GM19099 (cell line): Measurements from ENCODE around the gene SEC22C.

Experiments
- POLR2A ChIP-seq: IDR thresholded peaks from 3 replicates; pipeline ENCODE4 v1.6.1; 2011; ENCODE audit warnings: low read depth; ENCODE audit not compliant: insufficient read length; ENCODE audit errors: extremely low read depth

Gene SEC22C, protein sequence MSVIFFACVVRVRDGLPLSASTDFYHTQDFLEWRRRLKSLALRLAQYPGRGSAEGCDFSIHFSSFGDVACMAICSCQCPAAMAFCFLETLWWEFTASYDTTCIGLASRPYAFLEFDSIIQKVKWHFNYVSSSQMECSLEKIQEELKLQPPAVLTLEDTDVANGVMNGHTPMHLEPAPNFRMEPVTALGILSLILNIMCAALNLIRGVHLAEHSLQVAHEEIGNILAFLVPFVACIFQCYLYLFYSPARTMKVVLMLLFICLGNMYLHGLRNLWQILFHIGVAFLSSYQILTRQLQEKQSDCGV

DNA sequence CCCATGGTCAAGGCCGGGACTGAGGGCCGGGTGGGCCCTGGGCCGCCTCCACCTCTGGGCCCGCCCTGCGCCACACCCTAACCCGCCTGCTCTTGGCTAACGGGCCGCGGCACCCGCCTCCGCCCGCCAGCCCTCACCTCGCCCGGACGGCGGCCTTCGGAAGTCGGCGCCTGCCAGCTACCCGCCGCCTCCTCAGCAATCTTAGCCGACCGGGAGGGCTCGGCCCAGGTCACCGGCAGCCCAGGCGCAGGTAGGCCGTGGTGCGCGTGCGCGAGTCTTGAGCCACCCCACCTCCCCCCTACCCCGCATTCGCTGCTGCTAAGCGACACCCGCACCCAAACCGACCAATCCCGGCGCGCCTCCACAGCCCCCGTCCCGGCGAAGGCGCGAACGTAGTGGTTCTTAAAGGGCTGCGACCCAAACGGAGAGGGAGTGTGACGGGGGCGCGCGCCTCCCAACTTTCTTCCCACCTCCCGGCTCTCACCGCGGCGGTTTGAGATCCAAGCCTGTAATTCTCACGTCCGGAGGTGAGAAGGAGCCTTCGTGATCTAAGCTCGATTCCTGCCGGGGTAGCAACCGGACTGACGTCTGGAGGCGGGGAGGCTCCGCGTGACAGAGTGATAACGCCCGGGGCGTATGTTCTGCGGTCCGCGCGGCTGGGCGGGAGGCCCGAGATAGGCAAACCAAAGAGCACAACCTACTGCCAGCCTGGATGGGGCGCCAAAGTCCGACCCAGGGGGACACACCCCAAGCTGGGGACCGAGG lies at the start of gene SEC22C:
Gene SEC22C, minus strand, starts transcription at position 259 of the 765 bp plus-strand sequence. CDS start 12,921 bp downstream, outside the sequence.
- peak; percentile 80 for TF ChIP-seq POLR2A

DNA sequence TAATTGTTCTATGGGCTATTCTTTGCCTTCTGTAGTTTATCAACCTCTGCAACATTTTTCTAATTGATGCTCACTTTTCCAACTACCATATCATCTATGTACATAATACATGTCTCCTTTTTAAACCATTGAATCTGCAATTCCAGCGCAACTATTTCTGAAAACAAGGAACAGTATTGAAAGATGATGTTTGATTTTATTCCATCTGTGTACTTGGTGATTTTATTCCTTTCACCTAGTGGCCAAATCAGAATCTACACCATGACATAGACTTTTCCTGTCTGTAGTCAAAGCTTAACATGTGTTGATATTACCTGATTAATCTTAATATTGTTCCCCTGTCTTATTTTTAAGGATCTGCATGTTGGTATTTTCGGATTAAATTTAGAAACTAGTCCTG lies 31.7 kb upstream of the SEC22C start:
- no peak for TF ChIP-seq POLR2A

DNA sequence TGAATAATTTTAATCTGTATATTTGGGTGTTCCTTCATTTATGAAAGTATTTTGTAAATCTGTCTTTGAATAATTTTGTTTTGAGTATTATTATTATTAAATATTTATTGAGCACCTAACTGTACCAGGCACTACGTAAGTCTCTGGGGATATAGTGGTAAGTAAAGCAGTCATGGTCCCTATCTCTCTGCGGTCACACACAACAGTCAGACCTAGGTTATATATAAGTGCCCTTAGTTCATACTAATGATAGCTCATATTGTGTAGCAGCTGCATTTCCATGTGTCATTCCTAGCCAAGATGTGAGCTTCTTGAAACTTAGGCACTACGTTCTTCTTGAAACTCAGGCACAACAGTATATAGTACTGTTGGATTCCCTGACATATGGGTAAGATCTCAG lies 31.2 kb upstream of the SEC22C start:
- TF ChIP-seq POLR2A: no peak

DNA sequence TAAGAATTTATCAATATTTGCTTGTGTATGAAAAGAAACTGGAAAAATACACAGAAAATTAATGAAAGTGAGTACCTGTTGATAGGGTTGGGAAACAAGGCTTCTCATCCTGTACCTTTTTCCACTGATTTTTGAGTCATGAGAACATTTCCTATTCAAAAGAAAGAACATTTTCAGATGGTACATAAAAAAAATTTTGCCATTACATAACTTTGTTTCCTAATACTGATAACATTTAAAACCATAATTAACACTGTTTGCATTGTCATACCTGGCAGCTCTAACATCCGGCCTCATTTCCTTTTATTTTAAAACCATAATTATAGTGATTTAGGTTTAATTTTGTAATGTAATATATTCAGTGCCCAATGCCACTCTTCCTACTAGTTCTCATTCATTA lies 30.4 kb upstream of the SEC22C start:
- TF ChIP-seq POLR2A: no peak

DNA sequence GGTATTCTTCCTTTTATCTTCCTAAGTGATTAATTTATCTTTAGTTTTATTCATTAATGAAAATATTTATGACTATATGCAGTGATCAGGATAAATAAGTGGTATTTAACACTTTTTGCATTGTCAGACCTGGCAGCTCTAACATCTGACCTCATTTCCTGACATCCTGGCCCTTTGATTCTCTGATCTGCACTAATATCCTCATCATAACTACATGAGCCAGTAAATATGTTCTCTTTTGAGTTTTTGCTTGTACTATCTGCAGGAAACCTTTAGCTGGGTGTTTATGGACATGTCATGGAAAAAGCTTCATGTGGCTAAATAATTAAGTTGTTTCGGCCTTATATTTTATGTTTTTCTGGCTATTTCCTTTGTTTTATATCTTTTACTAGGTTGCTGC lies 29.2 kb upstream of the SEC22C start:
- TF ChIP-seq POLR2A: no peak

DNA sequence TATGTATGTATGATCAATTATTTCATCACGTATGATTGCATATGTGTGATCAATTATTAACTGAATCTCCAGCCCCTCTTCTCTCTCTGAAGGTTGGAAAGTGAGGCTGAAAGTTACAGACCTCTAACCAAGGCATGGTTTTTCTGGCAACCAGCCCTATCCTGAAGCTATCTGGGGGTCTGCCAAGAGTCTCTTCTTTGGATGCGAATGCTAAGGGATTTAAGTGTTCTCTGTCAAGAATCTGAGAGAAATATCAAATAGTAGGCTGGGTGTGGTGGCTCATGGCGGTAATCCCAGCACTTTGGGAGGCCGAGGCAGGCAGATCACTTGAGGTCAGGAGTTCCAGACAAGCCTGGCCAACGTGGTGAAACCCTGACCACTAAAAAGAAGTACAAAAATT lies 26.8 kb upstream of the SEC22C start:
- TF ChIP-seq POLR2A: no peak

DNA sequence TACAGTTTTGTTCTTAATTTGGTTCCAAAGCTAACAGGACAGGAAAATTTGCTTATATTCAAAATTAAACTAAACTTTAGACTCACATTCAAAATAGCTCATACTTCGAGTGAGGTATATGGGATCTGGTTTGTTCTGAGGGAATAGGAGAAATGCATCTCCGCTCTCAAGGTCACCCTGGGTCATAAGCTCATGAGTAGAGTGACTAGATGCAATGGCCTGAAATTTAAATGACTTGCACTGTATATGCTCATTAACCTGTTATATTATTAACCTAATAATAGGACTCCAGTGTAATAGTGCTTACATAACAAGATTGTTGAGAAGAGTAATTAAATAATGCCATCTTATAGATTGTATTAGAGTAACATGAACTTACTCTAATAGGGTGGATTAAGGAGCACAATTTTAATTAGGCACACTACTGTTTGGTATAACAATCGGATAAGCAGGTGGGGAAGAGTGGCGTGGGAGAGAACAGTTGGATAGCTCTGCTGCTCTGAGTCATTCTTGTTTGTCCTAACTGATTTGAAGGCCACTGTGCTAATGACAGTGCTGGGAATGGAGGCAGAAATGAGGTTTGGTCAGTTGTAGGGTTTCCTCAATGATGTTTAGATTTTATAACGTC lies 23.9 kb upstream of the SEC22C start:
- TF ChIP-seq POLR2A: no peak

DNA sequence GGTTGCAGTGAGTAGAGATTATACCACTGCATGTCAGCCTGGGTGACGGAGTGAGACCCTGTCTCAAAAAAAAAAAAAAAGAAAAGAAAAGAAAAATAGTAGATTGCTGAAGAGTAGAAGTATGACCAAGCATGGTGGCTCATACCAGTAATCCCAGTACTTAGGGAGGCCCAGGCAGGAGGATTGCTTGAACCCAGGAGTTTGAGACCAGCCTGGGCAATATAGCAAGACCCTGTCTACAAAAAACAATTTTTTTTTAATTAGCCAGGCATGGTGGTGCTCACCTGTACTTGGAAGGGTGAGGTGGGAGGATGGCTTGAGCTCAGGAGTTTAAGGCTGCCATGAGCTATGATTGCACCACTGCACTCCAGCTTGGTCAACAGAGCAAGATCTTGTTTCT lies 21.2 kb upstream of the SEC22C start:
- TF ChIP-seq POLR2A: no peak

DNA sequence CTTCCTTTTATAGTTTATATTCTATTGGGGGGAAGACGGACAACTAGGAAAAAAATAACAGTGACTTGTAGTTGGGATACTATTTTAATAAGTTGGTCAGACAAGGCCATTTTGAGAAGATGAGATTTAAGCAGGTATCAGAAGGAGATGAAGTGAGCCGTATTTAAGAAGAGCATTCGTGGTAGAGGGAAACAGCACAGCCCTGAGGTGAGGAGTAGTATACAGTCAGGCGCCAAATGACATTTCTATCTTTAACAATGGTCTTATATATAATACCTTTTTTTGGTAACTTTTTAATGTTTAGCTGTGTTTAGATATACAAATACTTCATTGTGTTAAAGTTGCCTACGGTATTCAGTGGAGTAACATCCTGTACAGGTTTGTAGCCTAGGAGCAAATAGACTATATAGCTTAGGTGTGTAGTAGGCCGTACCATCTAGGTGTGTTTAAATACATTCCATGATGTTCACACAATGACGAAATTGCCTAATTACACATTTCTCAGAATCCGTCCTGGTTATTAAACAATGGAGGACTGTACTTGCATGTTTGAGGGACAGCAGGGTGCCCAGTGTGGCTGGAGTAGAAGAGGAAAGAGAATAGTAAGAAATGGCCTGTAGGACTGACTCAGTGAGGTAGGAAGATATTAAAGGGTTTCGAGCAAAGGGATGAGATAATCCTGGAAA lies 20.3 kb upstream of the SEC22C start:
- TF ChIP-seq POLR2A: no peak

DNA sequence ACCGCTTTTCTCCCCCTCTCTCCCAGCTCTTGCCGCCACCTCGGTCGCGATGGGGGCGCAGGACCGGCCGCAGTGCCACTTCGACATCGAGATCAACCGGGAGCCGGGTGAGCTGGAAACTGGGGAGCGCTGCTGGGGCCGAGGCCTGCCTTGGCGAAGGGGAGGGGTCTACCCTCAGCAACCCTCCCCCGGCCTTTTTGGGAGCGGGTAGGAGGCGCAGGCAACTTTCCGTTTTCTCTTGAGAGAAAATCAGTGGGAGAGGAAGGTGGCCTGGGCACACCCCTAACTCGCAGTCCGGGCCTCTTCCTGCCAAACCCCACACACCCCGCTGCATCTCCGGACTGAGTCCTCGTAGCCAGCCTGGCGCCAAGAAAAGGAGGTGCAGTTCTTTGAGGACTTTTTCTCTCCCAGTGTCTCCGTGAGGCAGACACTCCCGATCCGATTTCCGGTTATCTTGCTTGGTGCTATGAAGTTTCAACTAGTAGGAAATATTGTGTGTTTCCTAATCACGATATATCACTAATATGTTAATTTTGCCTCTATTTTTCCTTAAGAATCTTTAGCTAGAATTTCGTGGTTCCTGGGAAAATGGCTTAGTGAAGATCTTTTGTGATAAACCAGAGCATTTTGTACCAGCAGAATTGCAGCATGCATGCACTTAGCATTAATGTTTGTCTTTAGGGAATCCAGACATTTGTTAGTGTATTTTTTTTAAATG lies 19.4 kb upstream of the SEC22C start:
- TF ChIP-seq POLR2A: no peak

DNA sequence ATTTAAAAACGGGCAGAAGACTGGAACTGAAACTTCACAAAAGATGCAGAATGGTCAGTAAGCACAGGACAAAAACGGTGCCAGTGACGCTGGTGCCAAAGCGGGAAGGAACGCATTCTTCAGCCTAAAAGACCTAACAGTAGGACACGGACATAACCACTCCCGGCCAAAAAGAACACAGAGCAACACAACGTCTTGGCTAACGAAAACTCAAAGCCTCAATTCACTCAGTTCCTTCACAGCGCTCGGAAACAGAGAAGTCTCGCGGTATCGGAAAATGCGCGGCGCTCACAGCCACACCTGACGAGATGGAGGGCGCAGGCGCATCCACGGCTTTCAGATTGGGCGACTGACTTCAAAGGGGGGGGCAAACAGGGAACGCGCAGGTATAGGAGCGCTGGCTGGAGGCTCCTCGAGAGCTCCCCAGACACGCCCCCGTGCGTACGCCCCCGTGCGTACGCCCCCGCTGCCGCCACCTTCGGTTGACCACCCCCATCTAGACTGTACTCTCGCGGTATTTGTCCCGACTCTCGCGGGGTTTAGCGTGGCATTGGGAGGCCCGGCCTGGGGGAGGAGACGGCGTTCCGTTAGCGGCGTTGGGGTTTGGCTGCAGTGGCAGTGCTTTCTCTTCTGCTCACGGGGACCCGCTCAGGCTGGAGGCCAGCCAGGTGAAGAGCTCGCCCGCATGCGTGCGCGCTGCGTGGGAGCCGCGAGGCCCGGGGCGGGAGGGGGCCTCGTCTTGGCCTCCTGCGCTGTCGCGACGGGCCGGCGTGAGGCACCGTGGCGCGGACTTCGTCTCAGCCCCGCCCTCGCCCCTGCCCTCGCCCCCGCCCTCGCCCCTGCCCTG lies 18.6 kb upstream of the SEC22C start, which contains the start of gene NKTR:
Gene NKTR, plus strand, starts transcription at position 576 of the 847 bp plus-strand sequence. CDS start 321 bp downstream, outside the sequence.
- TF ChIP-seq POLR2A: peak; percentile 87

DNA sequence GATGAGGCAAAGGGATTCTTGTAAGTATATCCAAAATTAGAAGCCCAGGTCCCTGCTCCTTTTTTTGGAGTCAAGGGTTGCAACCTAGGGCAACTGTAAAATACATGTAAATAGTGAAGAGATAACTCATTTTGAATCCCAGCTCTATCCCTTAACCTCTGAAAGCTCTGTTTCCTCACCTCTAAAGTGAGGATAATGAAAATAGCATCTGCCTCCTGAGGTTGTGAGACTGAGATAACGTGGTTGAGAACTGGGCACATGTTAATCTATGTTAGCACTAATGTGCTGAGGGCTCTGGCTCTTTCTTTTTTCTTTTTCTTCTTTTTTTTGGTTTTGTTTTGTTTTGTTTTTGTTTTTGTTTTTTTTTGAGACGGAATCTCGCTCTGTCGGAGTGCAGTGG lies 13.9 kb upstream of the SEC22C start:
- no peak for TF ChIP-seq POLR2A

DNA sequence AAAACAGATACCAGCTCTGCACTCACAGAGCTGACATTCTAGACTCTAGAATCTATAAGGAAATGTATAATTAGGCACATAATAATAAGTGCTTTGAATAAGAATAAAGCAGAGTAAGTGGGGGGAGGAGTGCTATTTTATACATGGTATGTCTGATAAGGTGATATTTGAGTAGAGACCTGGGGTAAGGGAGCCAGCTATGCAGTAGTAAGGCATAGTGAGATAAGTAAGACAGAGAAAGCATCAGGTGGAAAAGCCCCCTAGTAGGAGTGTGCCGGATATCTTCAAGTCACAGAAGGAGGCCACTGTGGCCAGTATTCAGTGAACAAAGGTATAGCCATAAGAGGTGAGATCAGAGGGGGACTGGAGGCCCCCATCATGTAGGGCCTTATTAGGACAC lies 11.9 kb upstream of the SEC22C start:
- TF ChIP-seq POLR2A: no peak

DNA sequence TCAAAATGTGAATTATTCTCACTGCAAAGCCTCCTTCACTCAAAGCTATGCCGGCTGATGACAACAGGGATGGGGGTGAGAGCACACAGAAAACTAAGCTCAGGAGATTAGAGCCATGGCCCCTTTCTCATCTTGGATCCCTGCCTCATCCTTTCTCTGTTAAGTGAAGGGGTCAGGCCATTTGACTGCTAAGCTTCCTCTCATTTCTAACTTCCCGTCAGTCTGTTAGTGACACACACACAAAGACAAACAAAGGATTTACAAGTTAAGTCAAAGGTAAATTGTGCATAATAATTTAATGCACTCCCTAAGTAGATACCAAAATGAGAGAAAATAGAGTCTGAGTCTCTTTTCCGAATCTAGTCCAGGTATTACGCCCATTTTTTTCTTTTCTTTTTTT lies 10.0 kb upstream of the SEC22C start:
- no peak for TF ChIP-seq POLR2A
